Thyroid gland (tissue), 4 donors: ENCODE data around the gene BUB1B.

Experiments used
- CTCF ChIP-seq, 6 experiments: fragments of 200-600 bp in 3 of 6; fragments of 450-650 bp in 3 of 6; sonication (generic) in 3 of 6; IDR thresholded peaks; one replicate each; pipeline ENCODE4 v1.5.1; 2016 to 2019; ENCODE audit warnings: antibody characterized with exemption in 6 of 6, mild to moderate bottlenecking in 2 of 6, inconsistent platforms in 1 of 6, moderate library complexity in 1 of 6
- POLR2A ChIP-seq, 2 donors: fragments of 450-650 bp; IDR thresholded peaks; one replicate each; pipeline ENCODE4 v1.6.1; 2017; ENCODE audit warnings: antibody characterized with exemption in 2 of 2, mild to moderate bottlenecking in 2 of 2, moderate library complexity in 1 of 2

GRCh38 chr15:40270246-40270995 is 109.6 kb downstream of the BUB1B start:
- TF ChIP-seq CTCF (IDR thresholded peaks at IDR 0.05) (no peak), POLR2A (IDR thresholded peaks at IDR 0.05) (no peak)
